Epithelial cell of proximal tubule (primary cell): ENCODE results near the gene DEFB125. TPM values are rescaled to one million over a fixed set of nuclear protein-coding genes. Genes with fewer than 3 reads are reported as not detected.
"Not testable (repeated sequence)": the region's sequence is repeated elsewhere in the genome, so short reads cannot be mapped to it uniquely, and the experiment has no call there.

ENCODE experiments used
- DNase-seq: peaks from one replicate; pipeline ENCODE4 v3.0.0-alpha.2; 2011; ENCODE audit warnings: low read depth
- H3K4me3 ChIP-seq: 2 replicates; pipeline ENCODE4 v1.5.1; 2011; ENCODE audit warnings: low read depth, mild to moderate bottlenecking, low read length
- total RNA-seq: library from RNA; depleted of rRNA; stranded (reverse); fragments of >200 nt; gene quantifications from 2 replicates; pipeline ENCODE4 v1.2.3, GENCODE V29; 2015
- TF ChIP-seq, protein P1 (sequence below): conservative IDR thresholded peaks from 2 replicates; pipeline ENCODE4 v1.5.1; 2012; ENCODE audit warnings: low read depth, mild to moderate bottlenecking, low read length

The DEFB125 gene
- total RNA-seq, 1 donor from 2014 or later, result not detected

DNA sequence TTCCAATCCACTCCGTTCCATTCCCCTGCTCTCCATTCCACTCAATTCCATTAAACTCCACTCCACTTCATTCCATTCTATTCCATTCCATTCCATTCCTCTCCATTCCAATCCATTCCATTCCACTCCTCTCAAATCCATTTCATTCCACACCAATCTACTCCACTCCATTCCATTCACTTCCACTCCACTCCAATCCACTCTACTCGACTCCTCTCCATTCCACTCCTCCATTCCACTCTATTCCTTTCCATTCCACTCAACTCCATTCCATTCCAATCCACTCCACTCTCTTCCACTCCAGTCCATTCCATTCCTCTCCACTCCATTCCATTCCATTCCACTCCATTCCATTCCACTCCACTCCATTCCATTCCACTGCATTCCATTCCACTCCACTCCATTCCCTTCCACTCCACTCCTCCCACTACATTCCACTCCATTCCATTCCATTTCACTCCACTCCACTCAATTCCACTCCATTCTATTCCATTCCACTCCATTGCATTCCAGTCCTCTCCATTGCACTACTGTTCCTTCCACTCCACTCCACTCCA is 22.6 kb upstream of the DEFB125 start:
- no peak overlapping the region for H3K4me3 ChIP-seq
- DNase-seq, result no peak
- TF ChIP-seq, protein P1, sequence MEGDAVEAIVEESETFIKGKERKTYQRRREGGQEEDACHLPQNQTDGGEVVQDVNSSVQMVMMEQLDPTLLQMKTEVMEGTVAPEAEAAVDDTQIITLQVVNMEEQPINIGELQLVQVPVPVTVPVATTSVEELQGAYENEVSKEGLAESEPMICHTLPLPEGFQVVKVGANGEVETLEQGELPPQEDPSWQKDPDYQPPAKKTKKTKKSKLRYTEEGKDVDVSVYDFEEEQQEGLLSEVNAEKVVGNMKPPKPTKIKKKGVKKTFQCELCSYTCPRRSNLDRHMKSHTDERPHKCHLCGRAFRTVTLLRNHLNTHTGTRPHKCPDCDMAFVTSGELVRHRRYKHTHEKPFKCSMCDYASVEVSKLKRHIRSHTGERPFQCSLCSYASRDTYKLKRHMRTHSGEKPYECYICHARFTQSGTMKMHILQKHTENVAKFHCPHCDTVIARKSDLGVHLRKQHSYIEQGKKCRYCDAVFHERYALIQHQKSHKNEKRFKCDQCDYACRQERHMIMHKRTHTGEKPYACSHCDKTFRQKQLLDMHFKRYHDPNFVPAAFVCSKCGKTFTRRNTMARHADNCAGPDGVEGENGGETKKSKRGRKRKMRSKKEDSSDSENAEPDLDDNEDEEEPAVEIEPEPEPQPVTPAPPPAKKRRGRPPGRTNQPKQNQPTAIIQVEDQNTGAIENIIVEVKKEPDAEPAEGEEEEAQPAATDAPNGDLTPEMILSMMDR, result no peak

DNA sequence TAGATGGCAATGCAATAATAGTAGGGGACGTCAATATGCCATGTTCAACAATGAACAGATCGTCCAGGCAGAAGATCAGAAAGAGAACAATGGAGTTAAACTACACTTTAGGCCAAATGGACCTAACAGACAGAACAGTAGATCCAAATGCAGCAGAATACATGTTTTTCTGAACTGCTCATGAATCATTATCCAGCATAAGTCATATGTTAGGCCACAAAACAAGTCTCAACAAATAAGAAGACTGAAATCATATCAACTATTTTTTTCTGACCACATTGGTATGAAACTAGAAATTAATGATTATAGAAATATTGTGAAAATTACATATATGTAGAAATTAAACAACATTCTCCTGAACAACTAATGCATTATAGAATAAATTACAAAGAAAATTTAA is 10.2 kb upstream of the DEFB125 start:
- no peak for DNase-seq
- TF ChIP-seq, protein P1, result no peak
- H3K4me3 ChIP-seq, result no peak overlapping the region

DNA sequence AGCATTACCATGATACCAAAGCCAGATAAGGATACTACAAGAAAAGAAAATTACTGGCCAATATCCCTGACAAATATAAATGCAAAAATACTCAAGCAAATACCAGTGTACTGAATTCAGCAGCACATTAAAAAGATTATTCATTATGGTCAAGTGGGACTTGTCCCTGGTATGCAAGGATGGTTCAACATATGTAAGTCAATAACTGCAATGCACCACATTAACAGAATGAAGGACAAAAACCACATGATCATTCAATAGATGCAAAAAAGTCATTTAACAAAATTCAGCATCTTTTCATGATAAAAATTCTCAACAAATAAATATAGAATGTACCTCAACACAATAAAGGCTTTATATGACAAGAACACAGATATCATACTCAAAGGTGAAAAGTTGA is 9.1 kb upstream of the DEFB125 start:
- no peak overlapping the region for H3K4me3 ChIP-seq
- no peak for DNase-seq
- TF ChIP-seq, protein P1, result no peak

DNA sequence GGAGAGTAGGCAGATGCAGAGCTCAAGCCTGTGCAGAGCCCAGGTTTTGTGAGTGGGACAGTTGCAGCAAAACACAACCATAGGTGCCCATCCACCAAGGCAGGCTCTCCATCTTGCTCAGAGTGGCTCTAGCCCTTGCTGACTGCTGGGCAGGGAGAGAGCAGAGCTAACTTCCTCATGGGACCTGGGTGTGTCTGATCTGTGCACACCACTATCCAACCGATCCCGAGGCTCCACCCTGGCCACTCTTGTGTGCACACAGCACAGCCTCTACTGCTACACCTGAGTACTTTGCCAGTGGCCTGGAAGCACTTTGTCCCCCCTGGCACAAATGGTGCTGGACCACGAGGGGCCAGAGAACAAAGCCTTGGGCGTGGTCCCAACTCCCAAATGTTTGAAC is 7.9 kb upstream of the DEFB125 start:
- no peak overlapping the region for H3K4me3 ChIP-seq
- no peak for DNase-seq
- TF ChIP-seq, protein P1, result no peak

DNA sequence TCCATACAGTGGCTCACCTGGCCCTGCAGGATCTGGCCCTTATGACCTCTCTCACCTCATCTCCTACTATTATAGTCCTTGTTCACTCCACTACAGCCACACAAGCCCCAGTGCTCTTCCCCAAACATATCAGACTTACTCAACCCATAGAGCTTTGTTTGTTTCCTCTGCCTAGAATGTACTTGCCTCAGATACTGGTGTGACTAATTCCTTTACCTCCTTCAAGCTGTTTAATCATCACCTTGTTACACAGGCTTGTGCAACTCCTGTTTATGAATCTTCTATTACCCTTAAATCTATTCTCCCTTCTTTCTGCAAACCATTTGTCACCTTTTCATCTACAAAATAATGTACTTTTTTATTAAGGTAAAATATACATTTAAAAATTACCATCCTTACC is 3.2 kb downstream of the DEFB125 start:
- TF ChIP-seq, protein P1, result no peak
- peak; percentile 82 for DNase-seq
- no peak overlapping the region for H3K4me3 ChIP-seq

DNA sequence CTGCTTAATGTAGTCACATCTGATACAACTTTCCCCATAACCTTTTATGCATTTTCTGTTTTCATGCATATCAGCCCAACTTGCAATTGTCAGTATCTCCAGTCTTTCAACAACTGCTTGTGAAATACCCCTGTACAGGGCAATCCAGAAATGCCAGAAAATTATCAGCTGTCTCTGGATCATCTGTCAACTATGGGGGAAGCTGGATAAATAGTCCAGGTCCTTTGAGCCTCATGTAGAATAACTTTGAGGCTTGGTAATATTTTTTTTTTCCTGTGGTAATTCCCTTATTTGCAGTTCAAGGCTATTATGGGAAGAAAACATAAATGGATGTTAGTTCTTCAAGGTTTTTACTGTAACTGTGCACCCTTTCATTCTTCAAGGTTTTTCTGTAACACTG is 6.2 kb downstream of the DEFB125 start:
- DNase-seq, result no peak

DNA sequence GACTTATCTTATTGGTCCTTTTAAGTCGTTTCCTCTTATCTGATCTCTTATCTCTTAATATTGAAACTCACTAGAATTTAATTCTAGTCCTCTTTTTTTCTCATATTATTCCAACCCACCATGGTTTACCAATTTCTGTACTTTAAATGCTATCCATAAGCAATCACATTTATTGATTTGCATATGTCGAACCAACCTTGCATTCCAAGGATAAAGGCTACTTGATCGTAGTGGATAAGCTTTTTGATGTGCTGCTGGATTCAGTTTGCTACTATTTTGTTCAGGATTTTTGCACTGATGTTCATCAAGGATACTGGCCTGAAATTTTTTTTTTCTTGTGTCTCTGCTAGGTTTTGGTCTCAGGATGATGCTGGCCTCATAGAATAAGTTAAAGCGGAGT is 7.7 kb downstream of the DEFB125 start:
- TF ChIP-seq, protein P1, result no peak
- no peak overlapping the region for H3K4me3 ChIP-seq
- no peak for DNase-seq

More for the DNA sequence above, 6.2 kb downstream of the DEFB125 start:
- no peak overlapping the region for H3K4me3 ChIP-seq
- TF ChIP-seq, protein P1, result no peak

DNA sequence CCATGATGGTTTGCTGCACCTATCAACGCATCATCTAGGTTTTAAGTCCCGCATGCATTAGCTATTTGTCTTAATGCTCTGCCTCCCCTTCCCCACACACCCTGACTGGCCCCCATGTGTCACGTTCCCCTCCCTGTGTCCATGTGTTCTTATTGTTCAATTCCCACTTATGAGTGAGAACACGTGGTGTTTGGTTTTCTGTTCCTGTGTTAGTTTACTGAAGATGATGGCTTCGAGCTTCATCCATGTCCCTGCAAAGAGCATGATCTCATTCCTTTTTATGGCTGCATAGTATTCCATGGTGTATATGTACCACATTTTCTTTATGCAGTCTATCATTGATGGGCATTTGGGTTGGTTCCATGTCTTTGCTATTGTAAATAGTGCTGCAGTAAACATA is 10.2 kb downstream of the DEFB125 start:
- DNase-seq, H3K4me3 ChIP-seq: not testable (repeated sequence)
